ENCODE measurements around the gene A2M. TPM values are rescaled to one million over a fixed set of nuclear protein-coding genes. Genes with fewer than 3 reads are reported as not detected.
A peak's percentile ranks its signal among the peaks of the same experiment; 100 is the strongest.

The A2M gene
- total and polyA plus RNA-seq, 4 experiments from 2014 or later: 3.0 to 3.2 (median 3.1) TPM; not detected in 1

DNA sequence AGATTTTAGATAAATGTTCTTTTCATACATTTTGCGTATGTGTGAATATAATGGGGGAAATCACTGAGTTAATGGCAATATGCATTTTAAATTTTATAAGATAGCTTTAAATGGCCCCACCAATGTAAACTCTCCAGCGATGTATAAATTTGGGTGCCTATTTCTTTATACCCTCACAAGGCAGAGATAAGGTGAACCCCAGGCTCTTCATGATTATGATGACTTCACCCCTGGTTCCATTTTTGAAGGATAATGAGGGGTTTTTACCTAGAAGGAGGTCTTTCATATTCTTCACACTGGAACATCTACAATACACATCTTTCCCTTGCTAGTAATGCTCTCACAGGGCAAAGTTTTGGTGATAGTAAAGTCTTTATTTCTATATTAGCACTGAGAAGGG lies 91.2 kb downstream of the A2M start:
- H3K9me3 Mint-ChIP-seq: peaks cover 0 to 13% (median 9%) of the 10 kb centered on the region in 8 donors
- H3K27ac Mint-ChIP-seq: no peak overlapping the region
- intact Hi-C loops (cut with micrococcal nuclease): loop anchor here (2.0 kb wide), 1 partner anchor 14 kb away; no protein-coding TSS in a partner anchor
- H3K36me3 Mint-ChIP-seq: peaks cover 25 to 28% of the 10 kb centered on the region in 2 donors
- Histone ChIP-seq H3K4me3 (ENCODE audit: low read length in 2 of 2) (peak overlapping the region in 1 of 2 donors; percentile 9), H3K9me3 (ENCODE audit: control insufficient read depth in 1 of 2, low read length in 2 of 2) (no peaks in the 10 kb centered on the region), H3K36me3 (ENCODE audit: insufficient read depth, low read length) (no peaks in the 10 kb centered on the region), H3K27ac (ENCODE audit: low read depth, low read length) (peak overlapping the region; percentile 69), H3K4me1 (ENCODE audit: insufficient read depth, low read length) (peaks cover 70% of the 10 kb centered on the region), H3K27me3 (ENCODE audit: insufficient read depth, low read length) (no peaks in the 10 kb centered on the region)
- H3K27me3 Mint-ChIP-seq: no peaks in the 10 kb centered on the region
- POLR2A ChIA-PET (ENCODE audit: partially characterized antibody): interaction anchor here (0.7 to 19.6 kb wide), 19 partner anchors 11 to 623 kb away, joined by 3 to 492 read pairs (median 6); partner anchors contain the start of genes M6PR and RIMKLB
- CTCF ChIA-PET (ENCODE audit: partially characterized antibody): interaction anchor here (1.7 to 21.2 kb wide), 4 partner anchors 12 to 74 kb away, joined by 5 to 561 read pairs (median 49); partner anchors contain the start of gene M6PR
- H3K4me3 Mint-ChIP-seq: no peak overlapping the region
- peaks cover 29 to 35% (median 31%) of the 10 kb centered on the region in 4 donors for H3K4me1 Mint-ChIP-seq
- DNase-seq: no peak

DNA sequence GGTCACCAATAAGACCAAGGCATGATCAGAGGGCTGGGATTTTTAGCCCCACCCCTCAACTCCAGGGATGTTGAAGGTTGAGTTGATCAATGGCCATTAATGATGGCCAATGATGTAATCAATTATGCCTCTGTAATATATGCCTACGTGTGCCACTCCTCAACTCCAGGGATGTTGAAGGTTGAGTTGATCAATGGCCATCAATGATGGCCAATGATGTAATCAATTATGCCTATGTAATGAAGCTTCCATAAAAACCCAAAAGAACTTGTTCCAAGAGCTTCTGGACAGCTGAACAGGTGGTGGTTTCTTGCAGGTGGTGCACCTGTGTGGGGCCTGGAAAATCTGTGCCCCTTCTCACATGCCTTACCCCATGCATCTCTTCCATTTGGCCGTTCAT lies 93.1 kb downstream of the A2M start:
- ChIA-PET POLR2A (ENCODE audit: partially characterized antibody) (interaction anchor here (0.6 to 19.6 kb wide), 11 partner anchors 11 to 325 kb away, joined by 3 to 492 read pairs (median 4); partner anchors contain the start of genes M6PR and RIMKLB), CTCF (ENCODE audit: partially characterized antibody) (interaction anchor here (0.9 to 21.2 kb wide), 6 partner anchors 10 to 72 kb away, joined by 3 to 561 read pairs (median 8); partner anchors contain the start of gene M6PR)
- DNase-seq: no peak
- H3K27me3 Mint-ChIP-seq: no peaks in the 10 kb centered on the region
- H3K4me3 Mint-ChIP-seq: peak overlapping the region in 4 of 8 donors; percentile 27 to 67 (median 53)
- H3K36me3 ChIP-seq (ENCODE audit: insufficient read depth, low read length): no peaks in the 10 kb centered on the region
- H3K36me3 Mint-ChIP-seq: peaks cover 21 to 33% of the 10 kb centered on the region in 2 donors
- peaks cover 0 to 32% (median 23%) of the 10 kb centered on the region in 8 donors for H3K9me3 Mint-ChIP-seq
- no peak overlapping the region for H3K4me3 ChIP-seq (ENCODE audit: low read length in 2 of 2)
- peak overlapping the region; percentile 10 for H3K27ac ChIP-seq (ENCODE audit: low read depth, low read length)
- intact Hi-C loops (cut with micrococcal nuclease): no loop called here
- peaks cover 58% of the 10 kb centered on the region for H3K4me1 ChIP-seq (ENCODE audit: insufficient read depth, low read length)
- peak overlapping the region in 6 of 7 donors; percentile 9 to 86 (median 76) for H3K27ac Mint-ChIP-seq
- H3K4me1 Mint-ChIP-seq: peaks cover 20 to 24% (median 23%) of the 10 kb centered on the region in 4 donors
- H3K27me3 ChIP-seq (ENCODE audit: insufficient read depth, low read length): no peaks in the 10 kb centered on the region
- H3K9me3 ChIP-seq (ENCODE audit: control insufficient read depth in 1 of 2, low read length in 2 of 2): peaks cover 0 to 1% of the 10 kb centered on the region in 2 donors

Other genes starting within 250 kb of the A2M start
- gene PHC1, start 201.4 kb downstream of the A2M start, total RNA-seq: 10 to 100 TPM; 52.4 to 52.8 TPM
- 10 to 100 TPM; 22.3 to 28.1 TPM for gene PHC1, start 201.4 kb downstream of the A2M start, polyA plus RNA-seq
- gene M6PR, start 166.3 kb downstream of the A2M start, total RNA-seq: 100 to 1,000 TPM; 226 to 247 TPM
- 100 to 1,000 TPM; 363 to 502 TPM for gene M6PR, start 166.3 kb downstream of the A2M start, polyA plus RNA-seq
- gene KLRG1, start 126.4 kb downstream of the A2M start, total RNA-seq: 10 to 100 TPM; 51.2 to 55.8 TPM
- 100 to 1,000 TPM in 1 of 2 donors, 10 to 100 TPM in 1; 98.9 to 161 TPM for gene KLRG1, start 126.4 kb downstream of the A2M start, polyA plus RNA-seq
- gene PZP, start 92.5 kb upstream of the A2M start, total RNA-seq: not detected
- gene PZP, start 92.5 kb upstream of the A2M start, polyA plus RNA-seq: under 1 TPM in 1 of 2 donors, not detected in 1; 0.32 TPM